GM18511 (cell line): ENCODE data around the gene FSD2.
"Not testable (repeated sequence)": the region's sequence is repeated elsewhere in the genome, so short reads cannot be mapped to it uniquely, and the experiment has no call there.

Source experiments
- ATAC-seq: cut with Tn5 transposase; IDR thresholded peaks from one replicate; pipeline ENCODE4 v1.9.1; 2021; ENCODE audit warnings: mild to moderate bottlenecking, moderate library complexity; ENCODE audit not compliant: unreplicated experiment

Gene FSD2

DNA sequence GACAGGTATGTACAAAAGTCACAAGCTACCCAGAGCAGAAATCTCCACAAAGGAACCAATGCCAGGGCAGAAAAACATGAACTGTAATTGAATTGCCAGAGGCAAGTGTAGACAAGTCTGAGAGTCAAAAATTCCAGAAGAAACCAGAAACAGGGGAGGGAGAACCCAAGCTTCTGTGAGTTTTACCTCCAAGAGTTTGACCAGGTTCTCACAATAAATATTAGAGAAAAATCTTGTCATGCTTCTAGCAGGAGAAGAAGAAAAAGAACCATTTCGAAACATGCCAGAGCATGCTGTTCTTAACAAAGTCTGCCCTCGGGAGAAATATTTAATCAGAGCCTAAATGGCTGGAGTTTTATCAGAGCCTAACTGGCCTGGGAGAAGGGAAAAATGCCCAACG, 63.7 kb downstream of the FSD2 start:
- no peak for ATAC-seq

DNA sequence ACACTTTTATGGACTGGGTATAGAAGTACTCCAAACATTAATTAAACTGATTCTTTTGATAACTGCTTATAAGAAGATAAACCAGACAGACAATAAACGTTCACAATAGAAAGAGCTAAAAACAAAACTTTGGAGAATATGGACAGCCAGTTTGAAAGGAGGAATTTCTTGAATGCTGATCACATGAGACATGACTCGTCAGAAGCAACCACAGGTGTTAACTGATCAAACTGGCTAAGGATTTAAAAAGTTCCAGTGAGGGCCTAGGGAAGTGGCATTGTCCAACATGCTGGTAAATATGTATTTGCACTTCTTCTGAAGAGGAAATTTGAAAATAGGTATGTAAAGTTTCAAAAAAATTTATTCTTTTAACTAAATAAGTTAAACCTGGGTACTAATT, 66.8 kb downstream of the FSD2 start:
- no peak for ATAC-seq

DNA sequence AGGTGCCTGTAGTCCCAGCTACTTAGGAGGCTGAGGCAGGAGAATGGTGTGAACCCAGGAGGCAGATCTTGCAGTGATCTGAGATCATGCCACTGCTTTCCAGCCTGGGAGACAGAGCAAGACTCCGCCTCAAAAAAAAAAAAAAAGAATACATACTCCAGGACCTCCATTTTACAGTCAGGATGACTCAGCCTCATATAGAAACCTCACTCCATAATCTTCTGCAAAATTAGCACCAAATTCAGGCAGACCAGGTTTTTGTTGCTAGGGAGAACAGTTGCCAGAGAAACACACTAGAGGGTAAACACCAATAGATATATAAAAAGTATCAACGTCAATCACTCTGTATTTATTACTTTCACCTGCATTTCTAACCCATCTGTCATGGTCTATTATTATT, 67.9 kb downstream of the FSD2 start:
- ATAC-seq = no peak

- ATAC-seq = no peak
Measured at GRCh38 chr15:82731527-82731926, 74.3 kb downstream of the FSD2 start.

GRCh38 chr15:82730022-82730530, 75.8 kb downstream of the FSD2 start:
- no peak for ATAC-seq

- no peak for ATAC-seq
Measured at GRCh38 chr15:82726816-82727215, 79.1 kb downstream of the FSD2 start.

GRCh38 chr15:82715003-82715402, 90.9 kb downstream of the FSD2 start:
- no peak for ATAC-seq

GRCh38 chr15:82714016-82714415, 91.9 kb downstream of the FSD2 start:
- ATAC-seq = no peak

DNA sequence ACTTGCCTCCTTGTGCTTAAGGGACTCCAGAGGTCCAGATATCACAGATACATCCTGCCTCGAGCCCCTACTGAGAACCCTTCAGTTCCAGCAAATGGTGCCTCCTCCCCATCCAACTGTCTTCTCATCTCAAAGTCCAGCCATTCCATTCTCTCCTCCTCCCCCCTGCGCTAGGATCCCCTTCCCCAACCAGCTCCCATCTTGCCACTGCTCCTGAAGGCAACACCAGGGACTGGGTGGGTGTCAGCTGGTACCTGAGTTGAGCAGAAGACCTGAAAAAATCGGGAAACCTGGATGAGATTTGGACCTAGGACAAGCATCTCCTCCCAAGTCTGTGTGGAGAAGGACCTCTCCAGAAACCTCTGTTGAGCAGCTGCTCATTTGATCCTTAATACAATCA, 93.8 kb downstream of the FSD2 start:
- no peak for ATAC-seq

- no peak for ATAC-seq
Measured at GRCh38 chr15:82710926-82711490, 94.9 kb downstream of the FSD2 start.

- no peak for ATAC-seq
Measured at GRCh38 chr15:82710208-82710555, 95.7 kb downstream of the FSD2 start.

DNA sequence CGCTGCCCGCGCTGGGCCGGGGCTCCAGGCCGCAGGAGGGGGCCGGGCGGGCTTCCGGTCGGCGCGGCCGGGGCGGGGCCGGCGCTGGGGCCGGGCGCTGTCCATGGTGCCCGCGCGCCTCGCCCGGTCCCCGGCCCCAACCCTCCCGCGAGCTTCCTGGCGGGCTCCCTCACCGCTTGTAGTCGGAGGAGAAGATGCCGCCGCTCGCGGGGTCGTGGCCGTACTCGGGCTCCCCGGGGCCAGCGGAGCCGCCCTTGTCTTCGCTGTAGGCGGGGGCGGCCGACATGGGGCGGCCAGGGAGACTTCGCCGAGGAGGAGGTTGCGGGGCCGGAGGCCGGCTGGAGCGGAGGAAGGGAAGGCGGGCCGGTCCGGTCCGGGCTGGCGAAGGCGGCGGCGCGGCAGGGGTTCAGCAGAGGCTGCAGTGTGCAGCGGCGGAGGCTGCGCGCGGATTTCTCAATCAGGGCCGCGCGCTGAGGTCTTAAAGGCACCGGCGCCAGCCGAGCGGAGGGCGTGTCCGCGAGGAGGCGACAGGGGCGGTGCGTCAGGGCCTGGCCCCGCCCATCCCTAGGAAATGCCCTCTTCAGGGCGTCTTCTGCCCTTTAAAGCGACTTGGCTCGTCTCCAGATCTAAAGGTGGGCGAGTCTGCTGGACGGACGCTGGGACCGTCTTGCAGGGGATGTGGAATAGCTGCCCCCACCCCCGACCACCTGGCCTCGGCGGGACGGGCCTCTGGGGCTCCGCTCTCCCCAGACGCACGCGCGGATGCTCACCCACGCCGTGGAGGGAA, 96.3 kb downstream of the FSD2 start, which contains the start of gene AP3B2:
Gene AP3B2 (minus strand): TSS at position 455 of the 787 bp plus-strand sequence. CDS start 169 bp downstream, at position 286.
- ATAC-seq = peak; percentile 93

GRCh38 chr15:82709081-82709420, 96.8 kb downstream of the FSD2 start:
- no peak for ATAC-seq

DNA sequence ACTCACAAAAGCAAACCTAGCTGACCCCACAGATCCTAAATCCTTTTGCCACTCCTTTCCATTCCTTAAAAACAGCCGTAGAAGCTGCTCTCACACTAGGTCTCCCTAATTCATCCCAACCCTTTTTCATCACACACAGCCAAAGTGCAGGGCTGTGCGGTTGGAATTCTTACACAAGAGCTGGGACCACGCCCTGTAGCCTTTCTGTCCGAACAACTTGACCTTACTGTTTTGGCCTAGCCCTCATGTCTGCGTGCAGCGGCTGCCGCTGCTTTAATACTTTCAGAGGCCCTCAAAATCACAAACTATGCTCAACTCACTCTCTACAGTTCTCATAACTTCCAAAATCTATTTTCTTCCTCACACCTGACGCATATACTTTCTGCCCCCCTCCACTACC, 100.0 kb downstream of the FSD2 start:
- ATAC-seq = not testable (repeated sequence)
